Skeletal muscle satellite cell (primary cell): ENCODE results near the gene THAP7.

Experiments
- H3K27me3 ChIP-seq: 2 replicates; pipeline ENCODE4 v1.7.0; 2013; ENCODE audit warnings: low read length; ENCODE audit not compliant: control insufficient read depth, insufficient read depth
- H3K36me3 ChIP-seq: 2 replicates; pipeline ENCODE4 v1.7.0; 2013; ENCODE audit warnings: mild to moderate bottlenecking, control low read depth, low read length; ENCODE audit not compliant: insufficient read depth
- H3K4me1 ChIP-seq: 2 replicates; pipeline ENCODE4 v1.7.0; 2013; ENCODE audit warnings: low read length; ENCODE audit not compliant: control insufficient read depth, insufficient read depth
- H3K4me2 ChIP-seq: 2 replicates; pipeline ENCODE4 v1.7.0; 2013; ENCODE audit warnings: mild to moderate bottlenecking, low read length
- H3K4me3 ChIP-seq: 2 replicates; pipeline ENCODE4 v1.7.0; 2013; ENCODE audit warnings: low read length
- H3K9ac ChIP-seq: 2 replicates; pipeline ENCODE4 v1.7.0; 2013; ENCODE audit warnings: mild to moderate bottlenecking, low read depth, low read length, moderate library complexity
- H3K9me3 ChIP-seq: replicated peaks from 2 replicates; pipeline ENCODE4 v1.7.0; 2013; ENCODE audit warnings: mild to moderate bottlenecking, control low read depth, low read length

The THAP7 gene

GRCh38 chr22:20959578-20960461 is 42.1 kb downstream of the THAP7 start:
- Histone ChIP-seq H3K4me2 (no peak overlapping the region), H3K27me3 (peaks cover 13% of the 10 kb centered on the region), H3K9ac (no peak overlapping the region), H3K4me1 (peaks cover 19% of the 10 kb centered on the region), H3K9me3 (no peaks in the 10 kb centered on the region), H3K4me3 (no peak overlapping the region), H3K36me3 (no peaks in the 10 kb centered on the region)

- Histone ChIP-seq H3K9ac (peak overlapping the region; percentile 73), H3K4me3 (peak overlapping the region; percentile 87), H3K4me2 (peak overlapping the region; percentile 97), H3K4me1 (peaks cover 19% of the 10 kb centered on the region), H3K27me3 (no peaks in the 10 kb centered on the region), H3K36me3 (peaks cover 16% of the 10 kb centered on the region), H3K9me3 (no peaks in the 10 kb centered on the region)
Measured at GRCh38 chr22:20957683-20958431, 44.1 kb downstream of the THAP7 start.

- peak overlapping the region; percentile 87 for H3K4me3 ChIP-seq
- H3K27me3 ChIP-seq = no peaks in the 10 kb centered on the region
- peak overlapping the region; percentile 73 for H3K9ac ChIP-seq
- peaks cover 22% of the 10 kb centered on the region for H3K36me3 ChIP-seq
- no peaks in the 10 kb centered on the region for H3K9me3 ChIP-seq
- peak overlapping the region; percentile 97 for H3K4me2 ChIP-seq
- H3K4me1 ChIP-seq = peaks cover 19% of the 10 kb centered on the region
Measured at GRCh38 chr22:20957102-20957682, 44.7 kb downstream of the THAP7 start.

DNA sequence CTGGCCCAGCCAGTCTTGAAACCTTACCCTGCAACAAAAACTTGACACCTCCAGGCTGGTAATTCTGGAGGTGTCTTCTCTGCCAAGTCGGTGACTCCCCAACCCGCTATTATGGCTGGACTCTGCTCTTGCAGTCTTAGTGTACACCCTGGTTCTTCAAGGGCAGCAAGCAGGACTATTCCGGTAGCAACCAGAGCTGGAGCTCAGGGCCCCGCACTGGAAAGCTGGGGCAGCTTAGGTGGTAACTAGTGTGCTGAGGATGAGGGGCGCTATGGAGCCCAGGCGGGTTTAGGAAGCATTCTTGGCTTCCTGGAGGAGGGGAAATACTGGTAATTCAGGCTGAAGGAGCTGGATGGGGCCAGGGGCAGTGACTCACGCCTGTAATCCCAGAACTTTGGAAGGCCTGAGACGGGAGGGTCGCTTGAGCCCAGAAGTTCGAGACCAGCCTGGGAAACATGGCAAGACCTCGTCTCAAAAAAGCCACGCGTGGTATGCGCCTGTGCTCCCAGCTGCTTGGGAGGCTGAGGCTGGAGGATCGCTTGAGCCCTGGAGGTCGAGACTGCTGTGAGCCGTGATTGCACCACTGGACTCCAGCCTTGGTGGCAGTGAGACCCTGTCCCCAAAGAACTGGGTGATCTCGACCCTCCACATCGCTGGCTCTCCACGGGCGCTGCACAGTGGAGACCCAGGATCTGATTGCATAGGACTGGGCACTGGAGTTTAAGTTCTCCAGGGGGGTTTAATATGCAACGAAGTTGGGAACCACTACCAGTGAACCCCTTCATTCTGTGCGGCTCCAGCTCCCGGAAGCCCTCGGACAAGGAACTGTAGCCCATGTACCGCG is 45.4 kb downstream of the THAP7 start:
- H3K4me1 ChIP-seq = peaks cover 19% of the 10 kb centered on the region

GRCh38 chr22:20955548-20955947 is 46.4 kb downstream of the THAP7 start:
- H3K9ac ChIP-seq = no peak overlapping the region
- H3K4me2 ChIP-seq = no peak overlapping the region
- H3K4me1 ChIP-seq = peaks cover 22% of the 10 kb centered on the region
- H3K4me3 ChIP-seq = no peak overlapping the region
- no peaks in the 10 kb centered on the region for H3K9me3 ChIP-seq
- peaks cover 39% of the 10 kb centered on the region for H3K36me3 ChIP-seq
- no peaks in the 10 kb centered on the region for H3K27me3 ChIP-seq

More for the DNA sequence above, 45.4 kb downstream of the THAP7 start:
- Histone ChIP-seq H3K9ac (peak overlapping the region; percentile 73), H3K4me3 (peak overlapping the region; percentile 87), H3K27me3 (no peaks in the 10 kb centered on the region), H3K4me2 (peak overlapping the region; percentile 97), H3K36me3 (peaks cover 30% of the 10 kb centered on the region), H3K9me3 (no peaks in the 10 kb centered on the region)

DNA sequence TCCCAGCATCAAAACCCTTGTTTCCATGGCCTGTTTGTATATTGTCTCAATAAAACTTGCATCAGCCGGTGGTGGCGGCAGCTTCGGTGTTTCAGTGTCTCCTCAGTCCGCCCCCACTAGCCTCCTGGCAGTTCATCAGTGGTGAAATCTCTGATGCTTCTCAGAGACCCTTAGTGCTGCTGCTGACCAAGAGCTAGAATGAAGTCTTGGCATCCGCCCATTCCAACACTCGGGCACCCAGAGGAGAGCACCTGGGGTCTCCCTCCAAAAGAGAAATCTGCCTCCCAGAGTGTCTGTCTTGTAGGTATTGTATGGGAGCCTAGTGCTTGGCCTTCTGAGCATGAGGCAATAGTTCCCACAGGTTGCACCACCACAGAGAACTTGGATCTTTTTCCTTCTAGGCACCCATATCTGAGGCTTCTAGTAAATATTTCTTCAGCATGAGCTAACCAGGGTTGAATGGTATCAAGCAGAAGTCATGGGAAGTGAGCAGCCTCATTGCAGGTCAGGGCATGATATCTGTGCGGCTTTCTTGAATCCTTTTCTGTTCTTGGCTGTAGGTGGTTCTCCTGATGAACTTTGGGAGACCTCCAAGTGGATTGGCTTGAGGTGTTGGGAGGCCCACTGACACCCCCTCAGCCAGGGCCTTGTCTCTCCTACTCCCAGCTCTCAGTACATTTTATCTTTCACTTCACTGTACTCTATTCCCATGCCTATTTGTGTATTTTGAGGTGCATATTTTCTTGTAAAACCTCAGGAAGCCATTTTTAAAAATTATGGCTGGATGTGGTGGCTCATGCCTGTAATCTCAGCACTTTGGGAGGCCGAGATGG is 48.0 kb downstream of the THAP7 start:
- peaks cover 55% of the 10 kb centered on the region for H3K36me3 ChIP-seq

DNA sequence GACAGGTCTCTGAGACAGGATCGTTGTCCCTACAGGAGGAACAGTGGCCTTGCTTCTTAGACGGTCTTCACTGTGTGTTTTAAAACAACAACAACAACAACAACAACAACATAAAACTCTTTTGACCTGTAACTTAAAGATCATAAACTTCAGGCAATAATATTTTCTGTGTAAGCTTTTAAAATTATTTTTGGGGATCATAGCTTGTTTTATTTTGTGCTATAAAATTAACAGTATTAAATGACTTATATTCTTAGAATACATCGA is 48.6 kb downstream of the THAP7 start:
- Histone ChIP-seq H3K27me3 (no peaks in the 10 kb centered on the region), H3K9me3 (no peaks in the 10 kb centered on the region), H3K4me1 (peaks cover 22% of the 10 kb centered on the region), H3K36me3 (peaks cover 55% of the 10 kb centered on the region), H3K4me2 (no peak overlapping the region), H3K9ac (no peak overlapping the region), H3K4me3 (no peak overlapping the region)

More for the DNA sequence above, 48.0 kb downstream of the THAP7 start:
- Histone ChIP-seq H3K4me2 (no peak overlapping the region), H3K27me3 (no peaks in the 10 kb centered on the region), H3K9me3 (no peaks in the 10 kb centered on the region), H3K4me1 (peaks cover 22% of the 10 kb centered on the region), H3K4me3 (no peak overlapping the region), H3K9ac (no peak overlapping the region)

DNA sequence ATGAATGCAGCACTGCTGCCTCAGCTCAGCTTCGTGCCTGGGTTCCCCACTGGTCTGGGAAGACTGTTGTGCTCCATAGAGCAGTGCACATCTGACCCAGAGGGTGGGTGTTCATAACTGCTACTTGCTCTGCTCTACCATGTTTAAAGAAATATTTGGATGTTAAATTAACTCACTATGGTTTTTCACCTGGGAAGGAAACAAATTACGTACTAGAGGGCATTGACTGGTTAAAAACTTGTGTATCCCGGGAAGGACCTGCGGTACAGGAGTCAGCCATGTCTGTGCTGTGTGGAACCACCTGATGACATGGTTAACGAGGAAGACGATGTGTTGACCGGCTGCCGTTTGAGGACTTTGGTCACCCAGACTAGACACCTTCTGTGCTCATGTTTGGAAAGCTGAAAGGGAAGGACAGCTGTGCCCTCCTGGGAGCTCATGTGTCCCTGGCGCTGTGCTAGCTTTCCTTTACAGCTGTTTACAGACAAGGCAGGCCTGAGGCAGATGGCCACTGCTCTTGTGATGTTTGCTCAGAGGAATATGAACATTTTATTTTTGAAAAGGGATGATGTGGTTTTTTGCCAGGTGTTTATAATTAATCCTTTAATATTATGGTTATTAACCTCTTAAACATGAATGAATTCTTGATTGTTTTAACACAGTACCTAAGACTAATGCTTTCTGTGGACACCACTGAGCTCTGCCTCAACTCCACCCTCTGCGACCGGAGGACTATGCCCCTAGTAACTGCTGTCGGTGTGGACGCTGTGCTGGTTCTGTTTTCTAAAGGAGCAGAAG is 49.2 kb downstream of the THAP7 start:
- Histone ChIP-seq H3K4me2 (no peak overlapping the region), H3K36me3 (peaks cover 55% of the 10 kb centered on the region), H3K4me3 (no peak overlapping the region), H3K27me3 (no peaks in the 10 kb centered on the region), H3K4me1 (peaks cover 17% of the 10 kb centered on the region), H3K9ac (no peak overlapping the region), H3K9me3 (no peaks in the 10 kb centered on the region)

DNA sequence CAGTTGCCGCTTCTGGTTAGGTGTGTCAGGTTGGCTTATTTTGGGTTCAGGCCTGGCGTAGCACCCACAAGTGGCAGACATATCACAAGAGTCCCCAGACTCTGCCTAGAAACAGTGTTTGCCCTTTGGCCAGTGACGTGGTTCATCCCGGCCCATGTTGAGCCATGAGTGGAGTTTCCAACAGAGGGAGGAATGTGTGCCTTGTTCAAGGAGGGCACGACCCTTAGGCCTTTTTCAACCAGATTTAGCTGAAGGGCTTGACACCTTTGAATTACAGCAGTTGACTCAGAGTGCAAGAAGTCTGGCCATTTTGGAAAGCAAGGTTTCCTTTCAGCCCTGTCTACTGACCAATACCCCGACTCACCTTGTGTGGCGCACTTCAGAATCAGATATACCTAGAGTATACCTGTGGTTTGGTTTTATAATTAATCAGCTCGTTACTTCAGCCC is 50.0 kb downstream of the THAP7 start:
- peaks cover 12% of the 10 kb centered on the region for H3K4me1 ChIP-seq
- H3K9me3 ChIP-seq = no peaks in the 10 kb centered on the region
- peaks cover 55% of the 10 kb centered on the region for H3K36me3 ChIP-seq
- H3K4me2 ChIP-seq = no peak overlapping the region
- H3K4me3 ChIP-seq = no peak overlapping the region
- no peaks in the 10 kb centered on the region for H3K27me3 ChIP-seq
- H3K9ac ChIP-seq = no peak overlapping the region
